K562 (cell line): ENCODE data around the gene BHLHE23. TPM values are rescaled to one million over a fixed set of nuclear protein-coding genes. Genes with fewer than 3 reads are reported as not detected.

Experiments
- C11orf30 ChIP-seq: fragments of 450-650 bp; IDR thresholded peaks from 2 replicates; pipeline ENCODE4 v1.6.1; 2016; ENCODE audit warnings: low read depth, mild to moderate bottlenecking
- NONO ChIP-seq, 2 experiments: fragments of 200-400 bp in 1 of 2; fragments of 450-650 bp in 1 of 2; formaldehyde crosslinking in 1 of 2; IDR thresholded peaks; 2 replicates each; pipeline ENCODE4 v1.6.1; 2017; ENCODE audit warnings: low read depth in 2 of 2, mild to moderate bottlenecking in 2 of 2, moderate library complexity in 2 of 2, low read length in 1 of 2
- NR1H2 ChIP-seq: sonication (generic); formaldehyde crosslinking; IDR thresholded peaks from 2 replicates; pipeline ENCODE4 v1.4.0; 2020; ENCODE audit warnings: mild to moderate bottlenecking, missing genetic modification reagents
- PYGO2 ChIP-seq: fragments of 450-650 bp; IDR thresholded peaks from 2 replicates; pipeline ENCODE4 v1.6.1; 2016; ENCODE audit warnings: mild to moderate bottlenecking, missing genetic modification characterization, moderate library complexity, missing compliant biosample characterization
- RBM17 ChIP-seq: fragments of 200-400 bp; formaldehyde crosslinking; IDR thresholded peaks from 2 replicates; pipeline ENCODE4 v1.6.1; 2017; ENCODE audit warnings: low read depth, mild to moderate bottlenecking, low read length, borderline replicate concordance
- TAF15 ChIP-seq: fragments of 200-400 bp; formaldehyde crosslinking; IDR thresholded peaks from 2 replicates; pipeline ENCODE4 v1.6.1; 2017; ENCODE audit warnings: mild to moderate bottlenecking, low read depth, low read length, moderate library complexity
- polyA plus RNA-seq, 8 experiments: library from polyadenylated mRNA; depleted of rRNA in 4 of 8; stranded (reverse) in 5 of 8; unstranded in 3 of 8; fragments of >200 nt; fragmentation: Nextera tagmentation in 2 of 8; fragmentation: Illumina TruSeq in 1 of 8; extraction: Ambion mirVana in 2 of 8; extraction: Trizol in 1 of 8; gene quantifications; 2 replicates each; pipeline versions ENCODE4 v1.2.1 to v1.2.3, GENCODE V29; 2011 to 2014; ENCODE audit warnings: inconsistent platforms in 1 of 8, missing spikeins in 1 of 8
- total RNA-seq, 7 experiments: library from RNA; depleted of rRNA in 6 of 7; stranded (reverse); fragments of >200 nt in 6 of 7; fragmentation: Illumina TruSeq in 2 of 7; extraction: Trizol in 2 of 7; gene quantifications; 2 replicates each; pipeline versions ENCODE4 v1.2.1 to v1.2.3, GENCODE V29; 2011 to 2021; ENCODE audit warnings: low replicate concordance in 1 of 7
- TF ChIP-seq, protein P1 (sequence below): sonication (generic); formaldehyde crosslinking; IDR thresholded peaks from 2 replicates; pipeline ENCODE4 v1.4.0; 2020; ENCODE audit warnings: mild to moderate bottlenecking, missing genetic modification reagents
- TF ChIP-seq, protein P2 (sequence below), 2 experiments: IDR thresholded peaks; 2 replicates each; pipeline ENCODE4 v1.6.1; 2012; ENCODE audit warnings: improper control_type of control experiment in 2 of 2, low read depth in 2 of 2, low read length in 2 of 2, borderline replicate concordance in 1 of 2

BHLHE23 gene
- total and polyA plus RNA-seq, 9 of the 15 experiments (the other 6 are each of a cell fraction or from before 2014, with no cell fraction given), result not detected

- TF ChIP-seq, protein P1, sequence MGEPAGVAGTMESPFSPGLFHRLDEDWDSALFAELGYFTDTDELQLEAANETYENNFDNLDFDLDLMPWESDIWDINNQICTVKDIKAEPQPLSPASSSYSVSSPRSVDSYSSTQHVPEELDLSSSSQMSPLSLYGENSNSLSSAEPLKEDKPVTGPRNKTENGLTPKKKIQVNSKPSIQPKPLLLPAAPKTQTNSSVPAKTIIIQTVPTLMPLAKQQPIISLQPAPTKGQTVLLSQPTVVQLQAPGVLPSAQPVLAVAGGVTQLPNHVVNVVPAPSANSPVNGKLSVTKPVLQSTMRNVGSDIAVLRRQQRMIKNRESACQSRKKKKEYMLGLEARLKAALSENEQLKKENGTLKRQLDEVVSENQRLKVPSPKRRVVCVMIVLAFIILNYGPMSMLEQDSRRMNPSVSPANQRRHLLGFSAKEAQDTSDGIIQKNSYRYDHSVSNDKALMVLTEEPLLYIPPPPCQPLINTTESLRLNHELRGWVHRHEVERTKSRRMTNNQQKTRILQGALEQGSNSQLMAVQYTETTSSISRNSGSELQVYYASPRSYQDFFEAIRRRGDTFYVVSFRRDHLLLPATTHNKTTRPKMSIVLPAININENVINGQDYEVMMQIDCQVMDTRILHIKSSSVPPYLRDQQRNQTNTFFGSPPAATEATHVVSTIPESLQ (CRISPR knock-in tag), result no peak
- no peak for TF ChIP-seq C11orf30
- no peak for TF ChIP-seq NONO (IDR thresholded peaks at IDR 0.05; ENCODE audit: low read depth in 2 of 2, low read length in 1 of 2)
- TF ChIP-seq PYGO2 (tag), result no peak
- no peak for TF ChIP-seq TAF15
- TF ChIP-seq, protein P2, sequence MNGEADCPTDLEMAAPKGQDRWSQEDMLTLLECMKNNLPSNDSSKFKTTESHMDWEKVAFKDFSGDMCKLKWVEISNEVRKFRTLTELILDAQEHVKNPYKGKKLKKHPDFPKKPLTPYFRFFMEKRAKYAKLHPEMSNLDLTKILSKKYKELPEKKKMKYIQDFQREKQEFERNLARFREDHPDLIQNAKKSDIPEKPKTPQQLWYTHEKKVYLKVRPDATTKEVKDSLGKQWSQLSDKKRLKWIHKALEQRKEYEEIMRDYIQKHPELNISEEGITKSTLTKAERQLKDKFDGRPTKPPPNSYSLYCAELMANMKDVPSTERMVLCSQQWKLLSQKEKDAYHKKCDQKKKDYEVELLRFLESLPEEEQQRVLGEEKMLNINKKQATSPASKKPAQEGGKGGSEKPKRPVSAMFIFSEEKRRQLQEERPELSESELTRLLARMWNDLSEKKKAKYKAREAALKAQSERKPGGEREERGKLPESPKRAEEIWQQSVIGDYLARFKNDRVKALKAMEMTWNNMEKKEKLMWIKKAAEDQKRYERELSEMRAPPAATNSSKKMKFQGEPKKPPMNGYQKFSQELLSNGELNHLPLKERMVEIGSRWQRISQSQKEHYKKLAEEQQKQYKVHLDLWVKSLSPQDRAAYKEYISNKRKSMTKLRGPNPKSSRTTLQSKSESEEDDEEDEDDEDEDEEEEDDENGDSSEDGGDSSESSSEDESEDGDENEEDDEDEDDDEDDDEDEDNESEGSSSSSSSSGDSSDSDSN (IDR thresholded peaks at IDR 0.05; ENCODE audit: borderline replicate concordance in 1 of 2, low read depth in 2 of 2, low read length in 2 of 2), result no peak
- TF ChIP-seq NR1H2, result no peak
- TF ChIP-seq RBM17, result no peak
Observed at GRCh38 chr20:63002511-63002910, 4.3 kb downstream of the BHLHE23 start (continued).
